Neuronal stem cell (in vitro differentiated cells): Measurements from ENCODE around the gene NFIX.

Source experiments
- DNase-seq: peaks from one replicate; pipeline ENCODE4 v3.0.0-alpha.2; 2013; ENCODE audit warnings: low spot score
- H2AFZ ChIP-seq: one replicate; pipeline ENCODE4 v1.6.1; 2013; ENCODE audit warnings: mild to moderate bottlenecking, low read length, inconsistent platforms
- H2AK5ac ChIP-seq: 2 replicates; pipeline ENCODE4 v1.6.1; 2013; ENCODE audit warnings: low read depth, mild to moderate bottlenecking, inconsistent platforms, low read length, moderate library complexity, mixed read lengths
- H2BK120ac ChIP-seq: 2 replicates; pipeline ENCODE4 v1.6.1; 2013; ENCODE audit warnings: low read depth, mild to moderate bottlenecking, inconsistent platforms, low read length, moderate library complexity, mixed read lengths
- H2BK12ac ChIP-seq: one replicate; pipeline ENCODE4 v1.6.1; 2013; ENCODE audit warnings: low read length, inconsistent platforms
- H2BK15ac ChIP-seq: 2 replicates; pipeline ENCODE4 v1.6.1; 2013; ENCODE audit warnings: mild to moderate bottlenecking, low read length, inconsistent platforms, mixed read lengths
- H2BK5ac ChIP-seq: one replicate; pipeline ENCODE4 v1.6.1; 2013; ENCODE audit warnings: inconsistent platforms, mild to moderate bottlenecking, low read length, moderate library complexity
- H3K14ac ChIP-seq: one replicate; pipeline ENCODE4 v1.6.1; 2013; ENCODE audit warnings: low read length, inconsistent platforms
- H3K18ac ChIP-seq: 2 replicates; pipeline ENCODE4 v1.6.1; 2013; ENCODE audit warnings: low read length, inconsistent platforms
- H3K23ac ChIP-seq: 2 replicates; pipeline ENCODE4 v1.6.1; 2013; ENCODE audit warnings: low read depth, mild to moderate bottlenecking, mixed read lengths, low read length, inconsistent platforms; ENCODE audit not compliant: poor library complexity
- H3K27ac ChIP-seq: replicated peaks from 3 replicates; pipeline ENCODE4 v1.5.1; 2013; ENCODE audit warnings: low read length, inconsistent platforms
- H3K27me3 ChIP-seq, 3 experiments: 2 replicates each; pipeline ENCODE4 v1.6.1; 2013; ENCODE audit warnings: low read length in 3 of 3, mild to moderate bottlenecking in 2 of 3, inconsistent platforms in 1 of 3, low read depth in 1 of 3, mixed read lengths in 1 of 3, moderate library complexity in 1 of 3; ENCODE audit not compliant: control insufficient read depth in 3 of 3, insufficient read depth in 3 of 3
- H3K36me3 ChIP-seq, 2 donors: replicated peaks in 1 of 2; 2 replicates each; pipeline ENCODE4 v1.6.1; 2013; ENCODE audit warnings: low read length in 2 of 2; ENCODE audit not compliant: control insufficient read depth in 2 of 2, insufficient read depth in 2 of 2
- H3K4ac ChIP-seq: 2 replicates; pipeline ENCODE4 v1.6.1; 2013; ENCODE audit warnings: inconsistent platforms, mild to moderate bottlenecking, low read length, moderate library complexity
- H3K4me1 ChIP-seq, 2 donors: 1 replicate in 1 of 2; 2 replicates in 1 of 2; pipeline ENCODE4 v1.6.1; 2013; ENCODE audit warnings: low read length in 2 of 2, low read depth in 1 of 2; ENCODE audit not compliant: control insufficient read depth in 2 of 2, insufficient read depth in 1 of 2
- H3K4me2 ChIP-seq: one replicate; pipeline ENCODE4 v1.6.1; 2013; ENCODE audit warnings: mild to moderate bottlenecking, low read length, inconsistent platforms; ENCODE audit not compliant: insufficient read depth, poor library complexity, severe bottlenecking
- H3K4me3 ChIP-seq, 2 donors: 2 replicates each; pipeline ENCODE4 v1.5.1; 2013; ENCODE audit warnings: low read length in 2 of 2, mild to moderate bottlenecking in 2 of 2, inconsistent platforms in 1 of 2, moderate library complexity in 1 of 2
- H3K79me1 ChIP-seq: one replicate; pipeline ENCODE4 v1.6.1; 2013; ENCODE audit warnings: low read depth, mild to moderate bottlenecking, inconsistent platforms, low read length, moderate library complexity
- H3K9ac ChIP-seq: one replicate; pipeline ENCODE4 v1.6.1; 2013; ENCODE audit warnings: mild to moderate bottlenecking, low read depth, low read length, inconsistent platforms; ENCODE audit not compliant: poor library complexity
- H3K9me3 ChIP-seq, 2 donors: replicated peaks in 1 of 2; 2 replicates each; pipeline versions ENCODE3 to v1.6.1; 2013; ENCODE audit warnings: low read length in 2 of 2, mild to moderate bottlenecking in 2 of 2, inconsistent platforms in 1 of 2, low read depth in 1 of 2, mixed read lengths in 1 of 2, moderate library complexity in 1 of 2; ENCODE audit not compliant: control insufficient read depth in 2 of 2, insufficient read depth in 1 of 2
- H4K8ac ChIP-seq: one replicate; pipeline ENCODE4 v1.6.1; 2013; ENCODE audit warnings: low read depth, mild to moderate bottlenecking, inconsistent platforms, low read length, moderate library complexity
- H4K91ac ChIP-seq: one replicate; pipeline ENCODE4 v1.6.1; 2013; ENCODE audit warnings: low read length, low read depth, mild to moderate bottlenecking, inconsistent platforms; ENCODE audit not compliant: poor library complexity
- WGBS, 2 donors: extraction: QIAGEN DNeasy Blood & Tissue Kit; methylation state at CpG; one replicate each; pipeline ENCODE4 v1.1.7; 2013; ENCODE audit warnings: missing lambda C conversion rate in 2 of 2, mixed read lengths in 1 of 2; ENCODE audit not compliant: insufficient read length in 2 of 2, insufficient replicate concordance in 1 of 2; ENCODE audit errors: extremely low coverage in 2 of 2; 5-methylcytosine and 5-hydroxymethylcytosine counted together

The NFIX gene

GRCh38 chr19:13025819-13026456 lies 30.7 kb downstream of the NFIX start:
- H3K18ac ChIP-seq, result no peak overlapping the region
- no peak overlapping the region for H2AK5ac ChIP-seq
- H3K27me3 ChIP-seq, result peaks cover 44 to 99% (median 97%) of the 10 kb centered on the region in 3 experiments
- no peak overlapping the region for H2BK12ac ChIP-seq
- no peak overlapping the region for H3K4me3 ChIP-seq
- DNase-seq, result no peak
- no peak overlapping the region for H3K4ac ChIP-seq
- peaks cover 0 to 4% of the 10 kb centered on the region in 2 donors for H3K4me1 ChIP-seq
- no peak overlapping the region for H2BK120ac ChIP-seq
- H3K36me3 ChIP-seq, result no peaks in the 10 kb centered on the region
- H3K9ac ChIP-seq, result no peak overlapping the region
- WGBS, 2 donors, result no CpG with 5 or more reads among the region's 7 CpGs
- no peak overlapping the region for H4K8ac ChIP-seq
- H3K9me3 ChIP-seq, result peaks cover 2 to 8% of the 10 kb centered on the region in 2 donors
- H3K14ac ChIP-seq, result no peak overlapping the region
- no peaks in the 10 kb centered on the region for H3K79me1 ChIP-seq
- H4K91ac ChIP-seq, result no peak overlapping the region
- H2AFZ ChIP-seq, result no peak overlapping the region
- no peak overlapping the region for H3K23ac ChIP-seq
- no peak overlapping the region for H3K4me2 ChIP-seq
- H2BK15ac ChIP-seq, result no peak overlapping the region
- H3K27ac ChIP-seq, result no peak overlapping the region
- no peak overlapping the region for H2BK5ac ChIP-seq

- Histone ChIP-seq H2BK12ac (no peak overlapping the region), H3K36me3 (no peaks in the 10 kb centered on the region), H3K79me1 (no peaks in the 10 kb centered on the region), H3K4me2 (no peak overlapping the region), H3K4ac (no peak overlapping the region), H3K9me3 (peaks cover 2 to 8% of the 10 kb centered on the region in 2 donors), H3K9ac (no peak overlapping the region), H4K91ac (no peak overlapping the region), H4K8ac (no peak overlapping the region), H3K27me3 (peaks cover 37 to 99% (median 95%) of the 10 kb centered on the region in 3 experiments), H2AFZ (no peak overlapping the region), H2BK5ac (no peak overlapping the region), H3K27ac (no peak overlapping the region), H3K4me3 (no peak overlapping the region), H3K4me1 (peaks cover 3 to 6% of the 10 kb centered on the region in 2 donors), H2BK15ac (no peak overlapping the region), H3K23ac (no peak overlapping the region), H3K18ac (no peak overlapping the region), H3K14ac (no peak overlapping the region), H2BK120ac (no peak overlapping the region), H2AK5ac (no peak overlapping the region)
- DNase-seq, result no peak
- WGBS, 2 donors, result no CpG with 5 or more reads among the region's 14 CpGs
Observed at GRCh38 chr19:13026462-13027370, 31.4 kb downstream of the NFIX start.

- Histone ChIP-seq H3K4ac (no peak overlapping the region), H3K23ac (no peak overlapping the region), H4K91ac (no peak overlapping the region), H3K36me3 (no peaks in the 10 kb centered on the region), H2BK5ac (no peak overlapping the region), H3K27me3 (peaks cover 32 to 99% (median 92%) of the 10 kb centered on the region in 3 experiments), H3K79me1 (no peaks in the 10 kb centered on the region), H3K4me2 (no peak overlapping the region), H3K9me3 (peaks cover 2 to 8% of the 10 kb centered on the region in 2 donors), H2BK12ac (no peak overlapping the region), H3K18ac (no peak overlapping the region), H2AK5ac (no peak overlapping the region), H3K27ac (no peak overlapping the region), H3K4me1 (peaks cover 7 to 11% of the 10 kb centered on the region in 2 donors), H2BK120ac (no peak overlapping the region), H2BK15ac (no peak overlapping the region), H3K4me3 (no peak overlapping the region), H3K9ac (no peak overlapping the region), H2AFZ (no peak overlapping the region), H3K14ac (no peak overlapping the region), H4K8ac (no peak overlapping the region)
- DNase-seq, result no peak
- WGBS, 2 donors, result no CpG with 5 or more reads among the region's 6 CpGs
Observed at GRCh38 chr19:13027557-13027956, 32.3 kb downstream of the NFIX start.

DNA sequence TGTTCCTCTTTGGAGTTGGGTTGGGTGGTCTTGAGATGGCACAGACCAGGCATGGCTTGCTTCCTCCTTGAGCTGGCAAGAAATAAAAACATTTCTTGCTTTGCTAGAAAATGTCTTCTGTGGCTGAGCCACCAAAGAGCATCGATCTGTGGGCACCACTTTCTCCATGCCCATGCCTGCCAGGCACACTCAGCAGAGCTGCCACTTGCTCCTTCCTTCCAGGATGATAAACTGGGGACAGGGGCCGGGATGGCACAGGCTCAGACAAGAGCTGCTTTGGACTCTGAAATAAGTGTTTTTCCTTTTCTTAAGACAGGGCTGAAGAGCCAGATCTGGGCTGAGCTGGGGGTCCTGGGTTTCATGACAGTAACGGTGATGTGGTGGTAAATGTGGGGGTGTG lies 32.8 kb downstream of the NFIX start:
- no CpG with 5 or more reads among the region's 3 CpGs for WGBS, 2 donors
- H4K8ac ChIP-seq, result no peak overlapping the region
- no peak overlapping the region for H2BK120ac ChIP-seq
- no peak overlapping the region for H3K14ac ChIP-seq
- no peak overlapping the region for H4K91ac ChIP-seq
- peaks cover 29 to 99% (median 90%) of the 10 kb centered on the region in 3 experiments for H3K27me3 ChIP-seq
- peaks cover 7 to 11% of the 10 kb centered on the region in 2 donors for H3K4me1 ChIP-seq
- H3K4me2 ChIP-seq, result no peak overlapping the region
- H2BK15ac ChIP-seq, result no peak overlapping the region
- peak overlapping the region; percentile 8 for H2BK5ac ChIP-seq
- H2AK5ac ChIP-seq, result no peak overlapping the region
- no peaks in the 10 kb centered on the region for H3K79me1 ChIP-seq
- no peak overlapping the region for H2AFZ ChIP-seq
- no peak overlapping the region for H2BK12ac ChIP-seq
- no peak overlapping the region for H3K18ac ChIP-seq
- H3K4me3 ChIP-seq, result no peak overlapping the region
- no peak overlapping the region for H3K23ac ChIP-seq
- H3K4ac ChIP-seq, result no peak overlapping the region
- no peak overlapping the region for H3K9ac ChIP-seq
- no peaks in the 10 kb centered on the region for H3K36me3 ChIP-seq
- H3K27ac ChIP-seq, result no peak overlapping the region
- DNase-seq, result no peak
- peaks cover 2 to 8% of the 10 kb centered on the region in 2 donors for H3K9me3 ChIP-seq
